IMR-90 (cell line): Measurements from ENCODE around the gene C2CD4D. TPM values are rescaled to one million over a fixed set of nuclear protein-coding genes. Genes with fewer than 3 reads are reported as not detected.

Source experiments
- ATAC-seq: fragments of 200-7000 bp; cut with Tn5 transposase; 2 replicates; pipeline ENCODE4 v1.9.1; 2020; ENCODE audit warnings: low read depth, mild to moderate bottlenecking, moderate library complexity
- BruUV-seq: library from RNA; stranded (reverse); fragments of 400-500 nt; replicated peaks from 2 replicates; lab custom pipeline; 2021; lab: Mats Ljungman, UMichigan
- CTCF ChIA-PET: fragments of 300-600 bp; formaldehyde crosslinking; extraction: SDS; loops from one replicate; lab custom pipeline; 2021; ENCODE audit warnings: antibody characterized with exemption; lab: Yijun Ruan, JAX
- POLR2A ChIA-PET: fragments of 300-600 bp; sonication (Branson Sonifier 250); formaldehyde crosslinking; loops from one replicate; lab custom pipeline; 2022; ENCODE audit warnings: antibody characterized with exemption; ENCODE audit not compliant: unreplicated experiment; lab: Charles Lee
- DNase-seq: peaks from one replicate; pipeline ENCODE4 v3.0.0; 2013
- H2AFZ ChIP-seq: replicated peaks from 2 replicates; pipeline ENCODE3; 2013; ENCODE audit warnings: low read length, mild to moderate bottlenecking; ENCODE audit not compliant: poor library complexity
- H2AK5ac ChIP-seq: 2 replicates; pipeline ENCODE4 v1.6.1; 2013; ENCODE audit warnings: low read depth, low read length, inconsistent platforms
- H2AK9ac ChIP-seq: replicated peaks from 2 replicates; pipeline ENCODE3; 2013; ENCODE audit warnings: mild to moderate bottlenecking, low read depth, low read length, moderate library complexity; ENCODE audit not compliant: poor library complexity
- H2BK120ac ChIP-seq: 2 replicates; pipeline ENCODE4 v1.6.1; 2013; ENCODE audit warnings: low read depth, low read length, inconsistent platforms
- H2BK15ac ChIP-seq: 3 replicates; pipeline ENCODE4 v1.6.1; 2013; ENCODE audit warnings: low read depth, low read length, inconsistent platforms
- H2BK20ac ChIP-seq: 2 replicates; pipeline ENCODE4 v1.6.1; 2013; ENCODE audit warnings: low read depth, mild to moderate bottlenecking, inconsistent platforms, low read length, moderate library complexity
- H2BK5ac ChIP-seq: 2 replicates; pipeline ENCODE4 v1.6.1; 2013; ENCODE audit warnings: mild to moderate bottlenecking, low read depth, low read length, inconsistent platforms; ENCODE audit not compliant: poor library complexity, severe bottlenecking
- H3K14ac ChIP-seq: replicated peaks from 2 replicates; pipeline ENCODE4 v1.6.1; 2013; ENCODE audit warnings: low read depth, low read length, inconsistent platforms
- H3K18ac ChIP-seq: 2 replicates; pipeline ENCODE4 v1.6.1; 2013; ENCODE audit warnings: low read depth, low read length, control low read depth
- H3K23ac ChIP-seq: 2 replicates; pipeline ENCODE4 v1.6.1; 2013; ENCODE audit warnings: low read depth, low read length, inconsistent platforms
- H3K27ac ChIP-seq: 2 replicates; pipeline ENCODE4 v1.5.1; 2013; ENCODE audit warnings: mild to moderate bottlenecking, control low read depth, low read length; ENCODE audit not compliant: insufficient read depth
- H3K27me3 ChIP-seq: 2 replicates; pipeline ENCODE4 v1.6.1; 2013; ENCODE audit warnings: low read length; ENCODE audit not compliant: control insufficient read depth, insufficient read depth
- H3K36me3 ChIP-seq: 2 replicates; pipeline ENCODE4 v1.6.1; 2013; ENCODE audit warnings: low read length, mixed read lengths; ENCODE audit not compliant: control insufficient read depth, insufficient read depth
- H3K4ac ChIP-seq: 2 replicates; pipeline ENCODE4 v1.6.1; 2013; ENCODE audit warnings: low read depth, low read length, inconsistent platforms
- H3K4me1 ChIP-seq: 2 replicates; pipeline ENCODE4 v1.6.1; 2013; ENCODE audit warnings: low read length, mixed read lengths; ENCODE audit not compliant: control insufficient read depth, insufficient read depth
- H3K4me2 ChIP-seq: 2 replicates; pipeline ENCODE4 v1.6.1; 2013; ENCODE audit warnings: low read depth, mild to moderate bottlenecking, control low read depth, low read length, moderate library complexity
- H3K4me3 ChIP-seq: 2 replicates; pipeline ENCODE4 v1.5.1; 2013; ENCODE audit warnings: low read depth, mild to moderate bottlenecking, control low read depth, low read length, moderate library complexity; ENCODE audit not compliant: insufficient read depth
- H3K56ac ChIP-seq: 2 replicates; pipeline ENCODE4 v1.6.1; 2013; ENCODE audit warnings: low read length, inconsistent platforms; ENCODE audit not compliant: insufficient read depth; ENCODE audit errors: extremely low read depth
- H3K79me1 ChIP-seq, 2 experiments: 2 replicates each; pipeline ENCODE4 v1.6.1; 2013; ENCODE audit warnings: low read length in 2 of 2, inconsistent platforms in 1 of 2, low read depth in 1 of 2
- H3K9ac ChIP-seq: 2 replicates; pipeline ENCODE4 v1.6.1; 2013; ENCODE audit warnings: low read depth, low read length, control low read depth
- H3K9me1 ChIP-seq: 2 replicates; pipeline ENCODE4 v1.6.1; 2013; ENCODE audit warnings: low read length, inconsistent platforms; ENCODE audit not compliant: insufficient read depth
- H3K9me3 ChIP-seq: 2 replicates; pipeline ENCODE4 v1.6.1; 2013; ENCODE audit warnings: low read length; ENCODE audit not compliant: control insufficient read depth, insufficient read depth
- H4K20me1 ChIP-seq: 2 replicates; pipeline ENCODE4 v1.6.1; 2013; ENCODE audit warnings: low read length, inconsistent platforms; ENCODE audit not compliant: insufficient read depth
- H4K5ac ChIP-seq: 2 replicates; pipeline ENCODE4 v1.6.1; 2013; ENCODE audit warnings: mild to moderate bottlenecking, low read depth, low read length, control low read depth
- H4K8ac ChIP-seq, 2 experiments: 2 replicates each; pipeline ENCODE4 v1.6.1; 2013; ENCODE audit warnings: low read depth in 2 of 2, low read length in 2 of 2, control low read depth in 1 of 2, inconsistent platforms in 1 of 2
- H4K91ac ChIP-seq: 2 replicates; pipeline ENCODE4 v1.6.1; 2013; ENCODE audit warnings: low read depth, low read length, inconsistent platforms; ENCODE audit not compliant: insufficient read depth
- CEBPB ChIP-seq: IDR thresholded peaks from 2 replicates; pipeline ENCODE4 v1.6.1; 2012; ENCODE audit warnings: low read depth, low read length, improper control_type of control experiment
- CTCF ChIP-seq: conservative IDR thresholded peaks from 2 replicates; pipeline ENCODE4 v1.5.1; 2012; ENCODE audit warnings: mild to moderate bottlenecking, low read depth, low read length, improper control_type of control experiment
- ELK1 ChIP-seq: fragments of 150-350 bp; IDR thresholded peaks from 2 replicates; pipeline ENCODE4 v1.6.1; 2016; ENCODE audit warnings: low read depth, mild to moderate bottlenecking, low read length, moderate library complexity, borderline replicate concordance
- FOS ChIP-seq: fragments of 150-350 bp; IDR thresholded peaks from 2 replicates; pipeline ENCODE4 v1.6.1; 2016; ENCODE audit warnings: low read depth, low read length
- MAFK ChIP-seq: IDR thresholded peaks from 2 replicates; pipeline ENCODE4 v1.6.1; 2012; ENCODE audit warnings: low read depth, low read length, improper control_type of control experiment
- MXI1 ChIP-seq: IDR thresholded peaks from 2 replicates; pipeline ENCODE4 v1.6.1; 2012; ENCODE audit warnings: low read depth, mild to moderate bottlenecking, low read length, moderate library complexity, borderline replicate concordance
- POLR2A ChIP-seq: IDR thresholded peaks from 2 replicates; pipeline ENCODE4 v1.6.1; 2012; ENCODE audit warnings: mild to moderate bottlenecking, low read depth, low read length
- WGBS, 2 experiments: methylation state at CpG; one replicate each; pipeline versions ENCODE4 v1.1.5 to v1.1.7; 2013; ENCODE audit warnings: missing lambda C conversion rate in 2 of 2; ENCODE audit not compliant: insufficient read length in 1 of 2; ENCODE audit errors: extremely low coverage in 2 of 2; 5-methylcytosine and 5-hydroxymethylcytosine counted together
- dilution Hi-C: fragments of 300-500 bp; cut with HindIII; formaldehyde crosslinking; loops from one replicate; pipeline ENCODE4 v1.14.3; 2018; ENCODE audit warnings: low sequenced_read_pairs; ENCODE audit not compliant: unreplicated experiment
- in situ Hi-C: fragments of 300-500 bp; cut with MboI; formaldehyde crosslinking; loops from 3 replicates; pipeline ENCODE4 v1.14.3; 2019; ENCODE audit warnings: low sequenced_read_pairs, inconsistent platforms, mixed read lengths
- intact Hi-C: fragments of 100-400 bp; cut with micrococcal nuclease; formaldehyde crosslinking; loops from 2 replicates; pipeline ENCODE4 v1.10.0; 2022
- polyA plus RNA-seq, 3 experiments: library from polyadenylated mRNA; depleted of rRNA; stranded (reverse); fragments of >200 nt; gene quantifications; 2 replicates each; pipeline ENCODE4 v1.2.3, GENCODE V29; 2012; ENCODE audit warnings: low replicate concordance in 1 of 3
- total RNA-seq: library from RNA; depleted of rRNA; stranded (reverse); fragments of >200 nt; gene quantifications from 2 replicates; pipeline ENCODE4 v1.2.3, GENCODE V29; 2012

The C2CD4D gene
- total and polyA plus RNA-seq, 2 of the 4 experiments (the other 2 are of a cell fraction), result not detected

- Histone ChIP-seq H4K20me1 (no peaks in the 10 kb centered on the region), H3K4me1 (no peaks in the 10 kb centered on the region), H2AK9ac (no peak overlapping the region), H3K4ac (no peak overlapping the region), H3K56ac (no peak overlapping the region), H2AFZ (no peak overlapping the region), H3K23ac (no peak overlapping the region), H2BK20ac (no peak overlapping the region), H3K9me1 (no peaks in the 10 kb centered on the region), H3K9ac (no peak overlapping the region), H4K91ac (no peak overlapping the region), H3K27me3 (peaks cover 69% of the 10 kb centered on the region), H3K27ac (no peak overlapping the region), H3K4me2 (no peak overlapping the region), H2BK15ac (no peak overlapping the region), H3K36me3 (no peaks in the 10 kb centered on the region), H3K14ac (no peak overlapping the region), H2AK5ac (no peak overlapping the region), H3K79me1 (no peaks in the 10 kb centered on the region), H2BK120ac (no peak overlapping the region), H4K8ac (no peak overlapping the region), H3K9me3 (no peaks in the 10 kb centered on the region), H2BK5ac (no peak overlapping the region), H4K5ac (no peak overlapping the region), H3K18ac (no peak overlapping the region), H3K4me3 (no peak overlapping the region)
- POLR2A ChIA-PET, result no interaction called here
- no TSS peak for BruUV-seq
- CTCF ChIA-PET, result no interaction called here
- TF ChIP-seq FOS (no peak), ELK1 (no peak), POLR2A (no peak), CEBPB (no peak), CTCF (no peak), MXI1 (no peak), MAFK (no peak)
- in situ Hi-C loops (no loop called here), dilution Hi-C loops (no loop called here), intact Hi-C loops (no loop called here)
- no peak for ATAC-seq
- WGBS, 2 experiments, result 100% methylated on average over 3 of the region's 26 CpGs; no CpG with 5 or more reads in 1 of the 2 experiments
- no peak for DNase-seq
These were observed 22.9 kb downstream of the C2CD4D start for GRCh38 chr1:151816548-151817352.
